HG03565 (cell line): ENCODE data around the gene KCNQ4.

Experiments
- ATAC-seq: cut with Tn5 transposase; IDR thresholded peaks from one replicate; pipeline ENCODE4 v1.9.1; 2021; ENCODE audit warnings: mild to moderate bottlenecking, moderate library complexity; ENCODE audit not compliant: unreplicated experiment

The KCNQ4 gene

GRCh38 chr1:40754201-40754600 lies 29.4 kb upstream of the KCNQ4 start:
- ATAC-seq: no peak

- ATAC-seq: no peak
Measured at GRCh38 chr1:40755067-40755466, 28.5 kb upstream of the KCNQ4 start.

- no peak for ATAC-seq
Measured at GRCh38 chr1:40756523-40756922, 27.1 kb upstream of the KCNQ4 start.

GRCh38 chr1:40757084-40757483 lies 26.5 kb upstream of the KCNQ4 start:
- no peak for ATAC-seq

GRCh38 chr1:40758004-40758403 lies 25.6 kb upstream of the KCNQ4 start:
- no peak for ATAC-seq

GRCh38 chr1:40758578-40759343 lies 24.8 kb upstream of the KCNQ4 start:
- no peak for ATAC-seq

- no peak for ATAC-seq
Measured at GRCh38 chr1:40760984-40761383, 22.6 kb upstream of the KCNQ4 start.

- ATAC-seq: no peak
Measured at GRCh38 chr1:40762144-40762923, 21.3 kb upstream of the KCNQ4 start.

GRCh38 chr1:40763742-40764532 lies 19.6 kb upstream of the KCNQ4 start:
- no peak for ATAC-seq

GRCh38 chr1:40764981-40765380 lies 18.6 kb upstream of the KCNQ4 start:
- ATAC-seq: no peak

GRCh38 chr1:40766017-40766416 lies 17.6 kb upstream of the KCNQ4 start:
- no peak for ATAC-seq

GRCh38 chr1:40766560-40766959 lies 17.0 kb upstream of the KCNQ4 start:
- ATAC-seq: no peak

GRCh38 chr1:40768146-40768990 lies 15.2 kb upstream of the KCNQ4 start:
- ATAC-seq: no peak

- no peak for ATAC-seq
Measured at GRCh38 chr1:40769815-40770214, 13.8 kb upstream of the KCNQ4 start.

GRCh38 chr1:40770296-40771070 lies 13.1 kb upstream of the KCNQ4 start:
- no peak for ATAC-seq

- no peak for ATAC-seq
Measured at GRCh38 chr1:40772146-40772955, 11.2 kb upstream of the KCNQ4 start.

GRCh38 chr1:40773748-40774265 lies 9.8 kb upstream of the KCNQ4 start:
- no peak for ATAC-seq

- ATAC-seq: no peak
Measured at GRCh38 chr1:40774266-40774998, 9.2 kb upstream of the KCNQ4 start.
